AG04449 (cell line): Measurements from ENCODE around the gene OXNAD1.

Source experiments
- CTCF ChIA-PET: fragments of 350-600 bp; formaldehyde crosslinking; extraction: SDS; loops from one replicate; lab custom pipeline; 2021; ENCODE audit warnings: antibody characterized with exemption; lab: Yijun Ruan, JAX
- POLR2A ChIA-PET: fragments of 400-600, 350-600 bp; formaldehyde crosslinking; extraction: SDS; loops from one replicate; lab custom pipeline; 2020; ENCODE audit warnings: antibody characterized with exemption, inconsistent platforms; lab: Yijun Ruan, JAX
- DNase-seq: peaks from one replicate; pipeline ENCODE4 v3.0.0-alpha.2; 2010; ENCODE audit warnings: low read depth, low spot score
- H3K4me3 ChIP-seq: 2 replicates; pipeline ENCODE4 v1.5.1; 2011; ENCODE audit warnings: low read depth, mild to moderate bottlenecking, control low read depth, low read length
- CTCF ChIP-seq: IDR thresholded peaks from one replicate; pipeline ENCODE4 v1.5.1; 2011; ENCODE audit warnings: mild to moderate bottlenecking, moderate library complexity, low read length, control low read depth, inconsistent platforms; ENCODE audit not compliant: insufficient read depth; ENCODE audit errors: missing control alignments

OXNAD1 gene

GRCh38 chr3:16252988-16253387 lies 12.0 kb upstream of the OXNAD1 start:
- DNase-seq: no peak
- H3K4me3 ChIP-seq: no peak overlapping the region
- TF ChIP-seq CTCF: no peak
- CTCF ChIA-PET: interaction anchor here (0.7 to 3.9 kb wide), 4 partner anchors 12 to 439 kb away, joined by 3 to 30 read pairs (median 5); partner anchors contain the start of genes DPH3 and OXNAD1
- POLR2A ChIA-PET: interaction anchor here (0.6 kb wide), 1 partner anchor 30 kb away, joined by 3 read pairs; no protein-coding TSS in a partner anchor

- H3K4me3 ChIP-seq: no peak overlapping the region
- DNase-seq: no peak
- ChIA-PET POLR2A (interaction anchor here (0.6 kb wide), 1 partner anchor 29 kb away, joined by 3 read pairs; no protein-coding TSS in a partner anchor), CTCF (interaction anchor here (0.9 to 3.9 kb wide), 6 partner anchors 8 to 437 kb away, joined by 3 to 30 read pairs (median 6); partner anchors contain the start of gene GALNT15)
- TF ChIP-seq CTCF: no peak
These were observed 11.4 kb upstream of the OXNAD1 start for GRCh38 chr3:16253601-16254000.

DNA sequence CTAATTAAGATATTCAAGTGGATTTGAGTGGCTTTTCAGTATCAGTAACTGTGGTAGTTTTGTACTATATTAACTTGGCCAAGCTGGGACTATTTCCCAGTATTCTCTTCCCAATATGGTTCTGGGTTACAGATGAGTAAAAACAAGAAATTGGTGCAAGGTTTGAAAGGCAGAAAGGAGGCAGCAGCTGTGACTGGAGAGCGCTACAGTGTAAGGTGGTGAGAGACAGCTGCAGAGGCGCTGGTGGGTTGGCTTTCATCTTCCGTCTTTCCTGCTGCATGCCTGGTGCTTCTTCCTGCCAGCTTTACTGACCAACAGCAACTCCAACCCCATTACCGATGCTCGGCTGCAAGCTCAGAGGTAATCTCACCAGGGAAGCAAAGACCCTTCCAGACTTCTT lies 10.1 kb upstream of the OXNAD1 start:
- CTCF ChIA-PET: interaction anchor here (1.0 to 2.5 kb wide), 5 partner anchors 9 to 443 kb away, joined by 3 to 8 read pairs (median 6); no protein-coding TSS in a partner anchor
- no peak overlapping the region for H3K4me3 ChIP-seq
- DNase-seq: no peak
- POLR2A ChIA-PET: no interaction called here
- no peak for TF ChIP-seq CTCF

DNA sequence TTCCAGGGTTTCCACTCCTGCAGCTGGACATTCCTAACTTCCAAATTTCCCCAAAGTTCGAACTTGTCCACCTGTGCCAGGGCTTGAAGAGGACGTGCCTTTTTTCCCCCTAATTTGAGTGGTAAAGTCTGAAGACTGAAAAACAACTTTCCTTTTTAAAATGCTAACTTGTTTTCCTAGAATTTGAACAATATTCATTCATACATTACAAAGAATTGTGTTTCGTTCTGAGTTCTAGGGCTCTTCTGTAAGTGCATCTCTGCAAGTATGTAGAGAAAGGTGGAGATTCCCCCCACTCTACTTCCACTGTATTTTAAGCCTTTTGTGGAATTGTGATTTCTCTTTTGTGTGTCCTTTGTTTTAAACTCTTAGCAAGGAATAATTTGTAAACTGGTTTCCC lies 9.7 kb upstream of the OXNAD1 start:
- no peak for DNase-seq
- CTCF ChIA-PET: interaction anchor here (0.9 to 2.5 kb wide), 5 partner anchors 8 to 207 kb away, joined by 3 to 8 read pairs (median 4); no protein-coding TSS in a partner anchor
- POLR2A ChIA-PET: no interaction called here

GRCh38 chr3:16255726-16256125 lies 9.3 kb upstream of the OXNAD1 start:
- ChIA-PET POLR2A (no interaction called here), CTCF (interaction anchor here (0.9 to 2.5 kb wide), 4 partner anchors 8 to 207 kb away, joined by 3 to 8 read pairs (median 5); no protein-coding TSS in a partner anchor)
- H3K4me3 ChIP-seq: no peak overlapping the region
- no peak for DNase-seq
- no peak for TF ChIP-seq CTCF

More for the DNA sequence above, 9.7 kb upstream of the OXNAD1 start:
- H3K4me3 ChIP-seq: no peak overlapping the region
- no peak for TF ChIP-seq CTCF

DNA sequence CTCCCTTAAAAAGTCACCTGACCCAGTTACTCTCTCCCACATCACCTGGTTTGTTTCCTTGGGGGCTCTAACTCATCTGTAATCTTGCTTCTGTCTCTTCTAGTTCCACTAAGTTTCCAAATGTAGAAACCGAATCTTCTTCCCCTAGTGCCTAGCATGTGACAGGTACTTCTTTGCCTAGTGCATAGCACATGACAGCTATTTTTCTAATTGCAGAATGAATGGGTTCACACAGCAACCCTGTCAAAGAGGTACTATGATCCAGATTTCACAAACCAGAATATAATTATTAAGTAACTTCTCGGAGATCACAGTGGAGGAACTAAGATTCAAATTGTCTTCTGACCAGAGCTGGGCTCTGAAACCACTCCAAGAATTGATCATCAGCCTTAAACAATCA lies 7.7 kb upstream of the OXNAD1 start:
- CTCF ChIA-PET: interaction anchor here (0.9 to 3.2 kb wide), 6 partner anchors 9 to 444 kb away, joined by 3 to 12 read pairs (median 6); no protein-coding TSS in a partner anchor
- no peak for TF ChIP-seq CTCF
- no peak for DNase-seq
- no peak overlapping the region for H3K4me3 ChIP-seq
- POLR2A ChIA-PET: no interaction called here
